A549 (cell line): ENCODE measurements around the gene NARS2.

Experiments used
- CBX8 ChIP-seq: fragments of 200-600 bp; sonication (generic); IDR thresholded peaks from 2 replicates; pipeline ENCODE4 v1.6.1; 2016
- CEBPB ChIP-seq, 2 experiments: fragments of >200 bp in 1 of 2; sonication (Bioruptor Twin) in 1 of 2; formaldehyde crosslinking in 1 of 2; IDR thresholded peaks; 2 replicates each; pipeline ENCODE4 v1.6.1; 2012 to 2016
- CTCF ChIP-seq: fragments of >200 bp; sonication (Bioruptor Twin); formaldehyde crosslinking; IDR thresholded peaks from 3 replicates; pipeline ENCODE4 v1.5.1; 2016
- ELK1 ChIP-seq: fragments of 150-350 bp; IDR thresholded peaks from 2 replicates; pipeline ENCODE4 v1.6.1; 2014; ENCODE audit warnings: low read depth, mild to moderate bottlenecking, low read length
- EP300 ChIP-seq, 2 experiments: fragments of >200 bp; sonication (Bioruptor Twin); formaldehyde crosslinking; IDR thresholded peaks; 2 replicates in 1 of 2; 3 replicates in 1 of 2; pipeline ENCODE4 v1.6.1; 2016 to 2017
- GATA3 ChIP-seq: IDR thresholded peaks from 2 replicates; pipeline ENCODE4 v1.6.1; 2012; ENCODE audit warnings: borderline replicate concordance
- HDAC2 ChIP-seq: fragments of 200-600 bp; sonication (generic); IDR thresholded peaks from 2 replicates; pipeline ENCODE4 v1.6.1; 2016
- HMGXB4 ChIP-seq: fragments of 250-450 bp; sonication (Bioruptor Pico); IDR thresholded peaks from 2 replicates; pipeline ENCODE4 v1.5.0; 2021; ENCODE audit warnings: mild to moderate bottlenecking, moderate library complexity, borderline replicate concordance
- HOXA7 ChIP-seq: fragments of 250-450 bp; sonication (Bioruptor Pico); IDR thresholded peaks from 2 replicates; pipeline ENCODE4 v1.5.0; 2020; ENCODE audit warnings: mild to moderate bottlenecking, moderate library complexity
- MAZ ChIP-seq: fragments of 150-350 bp; IDR thresholded peaks from 2 replicates; pipeline ENCODE4 v1.6.1; 2014; ENCODE audit warnings: antibody characterized with exemption, low read depth, low read length, borderline replicate concordance
- PBX3 ChIP-seq: IDR thresholded peaks from 2 replicates; pipeline ENCODE4 v1.6.1; 2012
- POLR2A ChIP-seq: IDR thresholded peaks from 2 replicates; pipeline ENCODE4 v1.6.1; 2012; ENCODE audit warnings: mild to moderate bottlenecking, low read length
- SMC3 ChIP-seq: fragments of >200 bp; sonication (Bioruptor Twin); formaldehyde crosslinking; IDR thresholded peaks from 3 replicates; pipeline ENCODE4 v1.6.1; 2018; ENCODE audit warnings: inconsistent platforms
- ZFP36 ChIP-seq: fragments of 450-650 bp; IDR thresholded peaks from 2 replicates; pipeline ENCODE4 v1.6.1; 2014; ENCODE audit warnings: borderline replicate concordance; ENCODE audit not compliant: partially characterized antibody

- TF ChIP-seq HMGXB4 (CRISPR knock-in tag) (no peak), PBX3 (no peak), POLR2A (no peak), SMC3 (no peak), CTCF (no peak), CEBPB (IDR thresholded peaks at IDR 0.05) (no peak), ELK1 (no peak), HOXA7 (no peak), CBX8 (no peak), MAZ (no peak), EP300 (IDR thresholded peaks at IDR 0.05) (no peak), HDAC2 (no peak), ZFP36 (no peak), GATA3 (no peak)
These were observed 85.5 kb downstream of the NARS2 start for GRCh38 chr11:78489184-78489583.
